Measurements from ENCODE around the gene PPP1R9A. TPM values are rescaled to one million over a fixed set of nuclear protein-coding genes. Genes with fewer than 3 reads are reported as not detected.

Gene PPP1R9A
- total RNA-seq, 2 donors from 2014 or later = 15.1 to 29.4 TPM

GRCh38 chr7:95225301-95225700, 317.9 kb downstream of the PPP1R9A start:
- Histone ChIP-seq H3K9me3 (no peaks in the 10 kb centered on the region), H3K4me3 (no peak overlapping the region), H3K36me3 (no peaks in the 10 kb centered on the region), H3K27me3 (replicated peaks; ENCODE audit: insufficient read depth) (no peaks in the 10 kb centered on the region), H3K27ac (no peak overlapping the region), H3K4me1 (replicated peaks) (no peaks in the 10 kb centered on the region)
- WGBS = 75% methylated on average over 2 of the region's 2 CpGs
- intact Hi-C loops (cut with DNase I) = no loop called here
- TF ChIP-seq POLR2A (IDR thresholded peaks at IDR 0.05) = no peak
- TF ChIP-seq CTCF (IDR thresholded peaks at IDR 0.05) = no peak
- no peak for TF ChIP-seq POLR2AphosphoS5 (IDR thresholded peaks at IDR 0.05)
- no peak for DNase-seq (ENCODE audit: low spot score)

- Histone ChIP-seq H3K27me3 (replicated peaks; ENCODE audit: insufficient read depth) (no peaks in the 10 kb centered on the region), H3K4me1 (replicated peaks) (no peaks in the 10 kb centered on the region), H3K36me3 (no peaks in the 10 kb centered on the region), H3K4me3 (no peak overlapping the region), H3K9me3 (no peaks in the 10 kb centered on the region), H3K27ac (no peak overlapping the region)
- DNase-seq (ENCODE audit: low spot score) = no peak
- WGBS = 90% methylated on average over 5 of the region's 5 CpGs
- no peak for TF ChIP-seq POLR2A (IDR thresholded peaks at IDR 0.05)
- TF ChIP-seq POLR2AphosphoS5 (IDR thresholded peaks at IDR 0.05) = no peak
- no peak for TF ChIP-seq CTCF (IDR thresholded peaks at IDR 0.05)
- intact Hi-C loops (cut with DNase I) = no loop called here
These were observed 321.9 kb downstream of the PPP1R9A start for GRCh38 chr7:95229301-95229700.

GRCh38 chr7:95238252-95238943, 331.0 kb downstream of the PPP1R9A start:
- intact Hi-C loops (cut with DNase I) = no loop called here
- no peak for DNase-seq (ENCODE audit: low spot score)
- WGBS = 62% methylated on average over 3 of the region's 3 CpGs
- H3K4me1 ChIP-seq (replicated peaks) = no peaks in the 10 kb centered on the region
- no peaks in the 10 kb centered on the region for H3K9me3 ChIP-seq
- no peak overlapping the region for H3K27ac ChIP-seq
- TF ChIP-seq POLR2A (IDR thresholded peaks at IDR 0.05) = no peak
- TF ChIP-seq CTCF (IDR thresholded peaks at IDR 0.05) = no peak
- TF ChIP-seq POLR2AphosphoS5 (IDR thresholded peaks at IDR 0.05) = no peak
- no peaks in the 10 kb centered on the region for H3K36me3 ChIP-seq
- no peak overlapping the region for H3K4me3 ChIP-seq
- no peaks in the 10 kb centered on the region for H3K27me3 ChIP-seq (replicated peaks; ENCODE audit: insufficient read depth)

- Histone ChIP-seq H3K36me3 (no peaks in the 10 kb centered on the region), H3K9me3 (no peaks in the 10 kb centered on the region), H3K4me3 (no peak overlapping the region), H3K27ac (no peak overlapping the region), H3K27me3 (replicated peaks; ENCODE audit: insufficient read depth) (no peaks in the 10 kb centered on the region), H3K4me1 (replicated peaks) (no peaks in the 10 kb centered on the region)
- DNase-seq (ENCODE audit: low spot score) = no peak
- intact Hi-C loops (cut with DNase I) = loop anchor here (10.0 kb wide), 1 partner anchor 796 kb away; no protein-coding TSS in a partner anchor
- WGBS = 88% methylated on average over 1 of the region's 1 CpG
- TF ChIP-seq POLR2AphosphoS5 (IDR thresholded peaks at IDR 0.05) (no peak), POLR2A (IDR thresholded peaks at IDR 0.05) (no peak), CTCF (IDR thresholded peaks at IDR 0.05) (no peak)
These were observed 333.5 kb downstream of the PPP1R9A start for GRCh38 chr7:95240921-95241320.

GRCh38 chr7:95242266-95242665, 334.9 kb downstream of the PPP1R9A start:
- Histone ChIP-seq H3K27ac (no peak overlapping the region), H3K4me3 (no peak overlapping the region), H3K9me3 (no peaks in the 10 kb centered on the region), H3K36me3 (no peaks in the 10 kb centered on the region), H3K27me3 (replicated peaks; ENCODE audit: insufficient read depth) (no peaks in the 10 kb centered on the region), H3K4me1 (replicated peaks) (no peaks in the 10 kb centered on the region)
- 62% methylated on average over 2 of the region's 2 CpGs for WGBS
- intact Hi-C loops (cut with DNase I) = loop anchor here (10.0 kb wide), 1 partner anchor 797 kb away; no protein-coding TSS in a partner anchor
- no peak for TF ChIP-seq POLR2A (IDR thresholded peaks at IDR 0.05)
- no peak for TF ChIP-seq CTCF (IDR thresholded peaks at IDR 0.05)
- no peak for TF ChIP-seq POLR2AphosphoS5 (IDR thresholded peaks at IDR 0.05)
- no peak for DNase-seq (ENCODE audit: low spot score)

Measured in prostate gland (tissue), 2 donors.